Measurements from ENCODE around the gene CFAP97D2.

The CFAP97D2 gene

GRCh38 chr13:114199954-114200353 is 20.9 kb downstream of the CFAP97D2 start:
- no peak for TF ChIP-seq CTCF (IDR thresholded peaks at IDR 0.05; ENCODE audit: low read depth, low read length)
- H3K4me3 ChIP-seq (ENCODE audit: low read depth, low read length) = peak overlapping the region; percentile 27; the same call in 1 of the 2 replicates

GRCh38 chr13:114200399-114200911 is 21.4 kb downstream of the CFAP97D2 start:
- no peak for TF ChIP-seq CTCF (IDR thresholded peaks at IDR 0.05; ENCODE audit: low read depth, low read length)
- peak overlapping the region; percentile 27; the same call in 1 of the 2 replicates for H3K4me3 ChIP-seq (ENCODE audit: low read depth, low read length)

DNA sequence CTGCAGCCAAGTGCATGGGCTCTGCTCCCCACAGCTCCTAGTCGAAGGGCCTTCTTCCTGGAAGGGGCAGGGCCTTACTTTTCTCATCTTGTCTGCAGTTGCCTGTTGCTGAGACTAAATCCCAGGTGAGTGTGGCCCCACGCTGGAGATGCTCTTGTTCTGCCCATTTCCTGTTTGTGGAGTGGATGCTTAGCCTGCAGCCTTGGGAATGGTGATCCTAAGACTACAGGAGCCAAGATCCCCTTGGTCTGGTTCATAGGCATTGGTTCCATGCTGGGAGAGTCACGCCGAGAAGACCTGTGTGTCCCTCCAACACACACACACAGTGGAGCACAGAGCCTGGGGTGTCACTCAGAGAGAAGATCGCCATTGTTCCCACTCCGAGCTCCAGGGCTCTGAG is 23.5 kb downstream of the CFAP97D2 start:
- H3K4me3 ChIP-seq (ENCODE audit: low read depth, low read length) = no peak overlapping the region
- TF ChIP-seq CTCF (IDR thresholded peaks at IDR 0.05; ENCODE audit: low read depth, low read length) = no peak

DNA sequence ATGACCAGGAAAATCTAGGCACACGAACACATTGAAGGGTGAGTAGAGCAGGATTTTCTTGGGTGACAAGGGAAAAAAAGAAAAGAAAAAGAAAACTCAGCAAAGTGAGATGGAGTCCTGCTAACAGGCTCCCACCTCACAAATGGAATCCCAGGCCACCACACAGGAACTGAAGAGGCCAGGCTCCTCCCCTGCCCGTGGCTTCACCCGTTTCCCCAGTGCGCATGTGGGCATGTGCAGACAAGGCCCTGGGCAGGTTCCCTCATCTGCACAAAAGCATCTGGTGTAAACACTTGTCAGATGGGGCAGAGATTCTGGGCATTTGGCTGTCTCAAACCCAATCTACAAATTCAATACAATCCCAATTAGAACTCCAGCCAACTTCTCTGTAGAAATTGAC is 24.5 kb downstream of the CFAP97D2 start:
- no peak for TF ChIP-seq CTCF (IDR thresholded peaks at IDR 0.05; ENCODE audit: low read depth, low read length)
- H3K4me3 ChIP-seq (ENCODE audit: low read depth, low read length) = no peak overlapping the region

DNA sequence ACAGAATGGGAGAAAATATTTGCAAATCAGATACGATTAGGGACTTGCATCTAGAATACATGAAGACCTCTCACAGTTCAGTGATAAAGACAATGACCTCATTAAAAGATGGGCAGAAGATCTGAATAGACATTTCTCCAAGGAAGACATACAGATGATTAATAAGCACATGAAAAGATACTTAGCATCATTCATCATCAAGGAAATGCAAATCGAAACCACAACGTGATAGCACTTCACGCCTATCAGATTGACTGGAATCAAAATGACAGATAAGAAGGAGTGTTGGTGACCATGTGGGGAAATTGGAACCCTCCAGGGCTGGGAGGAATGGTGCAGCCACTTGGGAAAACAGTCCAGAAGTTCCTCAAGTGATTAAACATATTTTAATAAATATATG is 25.8 kb downstream of the CFAP97D2 start:
- H3K4me3 ChIP-seq (ENCODE audit: low read depth, low read length) = no peak overlapping the region
- no peak for TF ChIP-seq CTCF (IDR thresholded peaks at IDR 0.05; ENCODE audit: low read depth, low read length)

- no peak for TF ChIP-seq CTCF (IDR thresholded peaks at IDR 0.05; ENCODE audit: low read depth, low read length)
- no peak overlapping the region for H3K4me3 ChIP-seq (ENCODE audit: low read depth, low read length)
Measured at GRCh38 chr13:114208134-114208533, 29.1 kb downstream of the CFAP97D2 start.

DNA sequence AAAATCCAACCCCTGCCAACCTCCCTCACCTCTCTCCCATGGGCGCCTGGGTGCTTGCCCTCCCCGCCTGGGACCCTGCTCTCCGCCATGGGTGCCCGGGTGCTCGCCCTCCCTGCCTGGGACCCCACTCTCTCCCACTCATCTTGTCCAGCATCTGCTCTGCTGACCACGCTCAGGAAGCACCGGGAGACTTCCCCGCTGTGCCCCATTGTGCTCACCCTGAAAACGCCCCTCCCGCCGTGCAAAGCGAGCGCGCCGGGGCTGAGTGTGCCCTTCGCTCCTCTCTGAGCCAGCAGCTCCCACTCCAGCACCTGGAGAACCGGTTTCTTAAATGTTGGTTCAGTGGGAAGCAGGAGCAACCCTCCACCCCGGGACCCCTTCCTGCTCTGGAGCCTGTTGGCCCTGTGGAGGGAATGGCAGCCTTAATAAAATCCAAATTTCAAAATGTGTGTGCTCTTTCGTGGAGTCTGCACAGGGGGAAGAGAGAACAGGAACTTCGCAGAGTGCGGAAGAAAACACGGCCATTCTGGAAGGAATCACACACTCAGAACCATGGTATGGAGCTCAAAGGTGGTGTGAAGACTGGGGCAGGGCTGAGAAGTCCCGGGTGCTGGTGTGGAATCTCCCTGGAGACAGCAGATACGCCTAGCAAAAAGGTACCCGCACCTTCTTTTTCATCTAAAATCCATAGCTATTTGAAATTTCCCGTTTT is 32.5 kb downstream of the CFAP97D2 start:
- no peak for TF ChIP-seq CTCF (IDR thresholded peaks at IDR 0.05; ENCODE audit: low read depth, low read length)
- no peak overlapping the region for H3K4me3 ChIP-seq (ENCODE audit: low read depth, low read length)

Measured in WI38 (cell line).